ENCODE results near the gene SLC7A5.

GRCh38 chr16:87878704-87879103 is 9.4 kb upstream of the SLC7A5 start:
- TF ChIP-seq ELF4 (IDR thresholded peaks at IDR 0.05) = no peak
- no peak for TF ChIP-seq FOXA1 (IDR thresholded peaks at IDR 0.05)
- TF ChIP-seq HDGF (IDR thresholded peaks at IDR 0.05; ENCODE audit: borderline replicate concordance) = no peak
- TF ChIP-seq SP1 (IDR thresholded peaks at IDR 0.05) = no peak
- no peak for TF ChIP-seq FOXM1 (IDR thresholded peaks at IDR 0.05; ENCODE audit: borderline replicate concordance)
- no peak for TF ChIP-seq L3MBTL2 (conservative IDR thresholded peaks at IDR 0.05)
- TF ChIP-seq FOXK2 (IDR thresholded peaks at IDR 0.05) = no peak
- no peak for TF ChIP-seq ZNF384 (IDR thresholded peaks at IDR 0.05)
- no peak for TF ChIP-seq LEF1 (IDR thresholded peaks at IDR 0.05; ENCODE audit: borderline replicate concordance)
- TF ChIP-seq TARDBP (IDR thresholded peaks at IDR 0.05) = no peak
- no peak for TF ChIP-seq PKNOX1 (IDR thresholded peaks at IDR 0.05)
- TF ChIP-seq BHLHE40 (IDR thresholded peaks at IDR 0.05; ENCODE audit: borderline replicate concordance) = no peak
- TF ChIP-seq CTBP1 (IDR thresholded peaks at IDR 0.05; ENCODE audit: borderline replicate concordance) = no peak

Measured in HEK293T (cell line).